ENCODE measurements around the gene FSIP2.
"Not testable (repeated sequence)": the region's sequence is repeated elsewhere in the genome, so short reads cannot be mapped to it uniquely, and the experiment has no call there.

Gene FSIP2

GRCh38 chr2:185802926-185803325 lies 64.3 kb downstream of the FSIP2 start:
- no peak for DNase-seq (ENCODE audit: low read depth)

GRCh38 chr2:185806783-185807182 lies 68.2 kb downstream of the FSIP2 start:
- DNase-seq (ENCODE audit: low read depth) = no peak

GRCh38 chr2:185807351-185807750 lies 68.7 kb downstream of the FSIP2 start:
- no peak for DNase-seq (ENCODE audit: low read depth)

- no peak for DNase-seq (ENCODE audit: low read depth)
Measured at GRCh38 chr2:185811580-185811979, 73.0 kb downstream of the FSIP2 start.

- no peak for DNase-seq (ENCODE audit: low read depth)
Measured at GRCh38 chr2:185813707-185814106, 75.1 kb downstream of the FSIP2 start.

GRCh38 chr2:185817991-185818390 lies 79.4 kb downstream of the FSIP2 start:
- no peak for DNase-seq (ENCODE audit: low read depth)

- no peak for DNase-seq (ENCODE audit: low read depth)
Measured at GRCh38 chr2:185821467-185821866, 82.9 kb downstream of the FSIP2 start.

GRCh38 chr2:185823773-185824172 lies 85.2 kb downstream of the FSIP2 start:
- DNase-seq (ENCODE audit: low read depth) = no peak

GRCh38 chr2:185825557-185825956 lies 87.0 kb downstream of the FSIP2 start:
- no peak for DNase-seq (ENCODE audit: low read depth)

GRCh38 chr2:185828326-185828725 lies 89.7 kb downstream of the FSIP2 start:
- no peak for DNase-seq (ENCODE audit: low read depth)

- DNase-seq (ENCODE audit: low read depth) = no peak
Measured at GRCh38 chr2:185833864-185834263, 95.3 kb downstream of the FSIP2 start.

GRCh38 chr2:185835974-185836373 lies 97.4 kb downstream of the FSIP2 start:
- no peak for DNase-seq (ENCODE audit: low read depth)

GRCh38 chr2:185854885-185855284 lies 116.3 kb downstream of the FSIP2 start:
- DNase-seq (ENCODE audit: low read depth) = no peak

GRCh38 chr2:185857691-185858090 lies 119.1 kb downstream of the FSIP2 start:
- DNase-seq (ENCODE audit: low read depth) = no peak

GRCh38 chr2:185859506-185859905 lies 120.9 kb downstream of the FSIP2 start:
- no peak for DNase-seq (ENCODE audit: low read depth)

GRCh38 chr2:185860321-185860720 lies 121.7 kb downstream of the FSIP2 start:
- no peak for DNase-seq (ENCODE audit: low read depth)

GRCh38 chr2:185862657-185863398 lies 124.2 kb downstream of the FSIP2 start:
- no peak for DNase-seq (ENCODE audit: low read depth)

GRCh38 chr2:185864468-185865260 lies 126.1 kb downstream of the FSIP2 start:
- not testable (repeated sequence) for DNase-seq (ENCODE audit: low read depth)

GRCh38 chr2:185875136-185875931 lies 136.7 kb downstream of the FSIP2 start:
- no peak for DNase-seq (ENCODE audit: low read depth)

GRCh38 chr2:185876234-185876633 lies 137.6 kb downstream of the FSIP2 start:
- no peak for DNase-seq (ENCODE audit: low read depth)

GRCh38 chr2:185880396-185880795 lies 141.8 kb downstream of the FSIP2 start:
- DNase-seq (ENCODE audit: low read depth) = no peak

All from stimulated activated CD4-positive, alpha-beta T cell treated with anti-CD3 and anti-CD28 coated beads, Interleukin-2, amount 100 ng/mL, for 4 hours (primary cell).